Measurements from ENCODE around the gene ZSWIM4. TPM values are rescaled to one million over a fixed set of nuclear protein-coding genes. Genes with fewer than 3 reads are reported as not detected.

ZSWIM4 gene
- total and polyA plus RNA-seq, 2 experiments from 2014 or later: 5.4 to 42.3 TPM

GRCh38 chr19:13806728-13807127 is 11.5 kb downstream of the ZSWIM4 start:
- Mint-ChIP-seq H3K4me1 (peaks cover 5% of the 10 kb centered on the region; the same call in 1 of the 3 replicates), H3K4me3 (no peak overlapping the region), H3K27ac (no peak overlapping the region), H3K9me3 (no peaks in the 10 kb centered on the region), H3K27me3 (ENCODE audit: insufficient read depth, low read depth, poor library complexity) (peaks cover 4% of the 10 kb centered on the region), H3K36me3 (ENCODE audit: low read depth) (peaks cover 24% of the 10 kb centered on the region; the same call in 2 of the 3 replicates)
- no peak for ATAC-seq
- no peaks in the 10 kb centered on the region for H3K27me3 ChIP-seq (ENCODE audit: insufficient read depth)
- H3K79me2 ChIP-seq (replicated peaks; ENCODE audit: insufficient read depth): no peaks in the 10 kb centered on the region
- no peak for TF ChIP-seq EZH2 (IDR thresholded peaks at IDR 0.05; ENCODE audit: low read depth, unreplicated experiment)
- no peak for TF ChIP-seq NANOG (IDR thresholded peaks at IDR 0.05; ENCODE audit: borderline replicate concordance)
- TF ChIP-seq ETS1 (IDR thresholded peaks at IDR 0.05): no peak
- no peak for TF ChIP-seq EZH2phosphoT487 (IDR thresholded peaks at IDR 0.05; ENCODE audit: unreplicated experiment)
- no peak for TF ChIP-seq REST (IDR thresholded peaks at IDR 0.05; ENCODE audit: unreplicated experiment)
- no peak for TF ChIP-seq CREB1 (CRISPR knock-in tag; IDR thresholded peaks at IDR 0.05; ENCODE audit: low read depth)
- TF ChIP-seq POLR2AphosphoS5 (IDR thresholded peaks at IDR 0.05; ENCODE audit: low read depth): no peak
- no peak for TF ChIP-seq CTCF (conservative IDR thresholded peaks at IDR 0.05; ENCODE audit: low read depth in 2 of 2)
- TF ChIP-seq JUNB (IDR thresholded peaks at IDR 0.05; ENCODE audit: unreplicated experiment): no peak
- TF ChIP-seq ZNF114 (CRISPR knock-in tag; IDR thresholded peaks at IDR 0.05): no peak
- TF ChIP-seq STAT1 (IDR thresholded peaks at IDR 0.05; ENCODE audit: unreplicated experiment): no peak
- no peak for TF ChIP-seq ZNF331 (CRISPR knock-in tag; IDR thresholded peaks at IDR 0.05; ENCODE audit: low read depth)
- no peak for TF ChIP-seq ZNF462 (CRISPR knock-in tag; IDR thresholded peaks at IDR 0.05)
- no peak overlapping the region for H2AFZ ChIP-seq
- H3K27ac ChIP-seq (ENCODE audit: low read depth): no peak overlapping the region
- peaks cover 4% of the 10 kb centered on the region; the same call in 1 of the 2 replicates for H3K9me2 ChIP-seq (ENCODE audit: insufficient read depth)
- H4K20me1 ChIP-seq (replicated peaks; ENCODE audit: insufficient read depth): no peaks in the 10 kb centered on the region
- no peak overlapping the region for H3K4me2 ChIP-seq
- no peak for DNase-seq (ENCODE audit: low spot score)
- no peaks in the 10 kb centered on the region for H3K4me1 ChIP-seq (ENCODE audit: insufficient read depth)
- no peak overlapping the region for H3K4me3 ChIP-seq
- peaks cover 4% of the 10 kb centered on the region; the same call in 1 of the 2 replicates for H3K36me3 ChIP-seq (ENCODE audit: insufficient read depth)
- H3F3A ChIP-seq (replicated peaks; ENCODE audit: low read depth): 0 out of 2 replicates have a peak, but pooled peaks cover 3% of the 10 kb centered on the region

Data from GM23338 (cell line).